Activated T-helper 1 cell treated with anti-CD3 and anti-CD28 coated beads, Interleukin-2, amount 50 U/mL, for 16 hours (primary cell): ENCODE data around the gene ZNF654.

Experiments
- DNase-seq, 2 donors: peaks; one replicate each; pipeline ENCODE4 v3.0.0-alpha.2; 2020; ENCODE audit warnings: low read depth in 1 of 2, low spot score in 1 of 2

ZNF654 gene

GRCh38 chr3:88192631-88193030 lies 133.6 kb downstream of the ZNF654 start:
- no peak for DNase-seq
